ENCODE results near the gene DRAXIN.

The DRAXIN gene

GRCh38 chr1:11690397-11691301 is 861 bp upstream of the DRAXIN start:
- DNase-seq, result no peak

GRCh38 chr1:11691928-11692711 is 610 bp downstream of the DRAXIN start:
- no peak for DNase-seq

GRCh38 chr1:11693024-11693590 is 1.6 kb downstream of the DRAXIN start:
- peak; percentile 10 for DNase-seq

- DNase-seq, result no peak
Measured at GRCh38 chr1:11693917-11694316, 2.4 kb downstream of the DRAXIN start.

GRCh38 chr1:11695861-11696260 is 4.4 kb downstream of the DRAXIN start:
- no peak for DNase-seq

- no peak for DNase-seq
Measured at GRCh38 chr1:11697188-11697892, 5.8 kb downstream of the DRAXIN start.

- DNase-seq, result no peak
Measured at GRCh38 chr1:11697893-11698210, 6.3 kb downstream of the DRAXIN start.

- DNase-seq, result no peak
Measured at GRCh38 chr1:11700601-11701467, 9.3 kb downstream of the DRAXIN start.

GRCh38 chr1:11701551-11701961 is 10.0 kb downstream of the DRAXIN start:
- DNase-seq, result no peak

GRCh38 chr1:11701981-11702803 is 10.7 kb downstream of the DRAXIN start:
- DNase-seq, result no peak

GRCh38 chr1:11703357-11704193 is 12.1 kb downstream of the DRAXIN start:
- DNase-seq, result no peak

GRCh38 chr1:11704194-11704529 is 12.7 kb downstream of the DRAXIN start:
- no peak for DNase-seq

GRCh38 chr1:11704691-11705475 is 13.4 kb downstream of the DRAXIN start:
- DNase-seq, result no peak

GRCh38 chr1:11705596-11705995 is 14.1 kb downstream of the DRAXIN start:
- no peak for DNase-seq

GRCh38 chr1:11706292-11706691 is 14.8 kb downstream of the DRAXIN start:
- no peak for DNase-seq

GRCh38 chr1:11707621-11708276 is 16.2 kb downstream of the DRAXIN start:
- DNase-seq, result no peak

GRCh38 chr1:11708554-11709350 is 17.2 kb downstream of the DRAXIN start:
- no peak for DNase-seq

GRCh38 chr1:11711490-11711889 is 20.0 kb downstream of the DRAXIN start:
- DNase-seq, result no peak
